Stimulated activated CD8-positive, alpha-beta memory T cell treated with anti-CD3 and anti-CD28 coated beads, Interleukin-15, amount 100 ng/mL, for 4 hours (primary cell): Measurements from ENCODE around the gene SLC35E2B.
A peak's percentile ranks its signal among the peaks of the same experiment; 100 is the strongest.
"Not testable (repeated sequence)": the region's sequence is repeated elsewhere in the genome, so short reads cannot be mapped to it uniquely, and the experiment has no call there.

Experiments
- DNase-seq, 2 donors: peaks; one replicate each; pipeline ENCODE4 v3.0.0-alpha.2; 2020; ENCODE audit warnings: low read depth in 2 of 2

Gene SLC35E2B

GRCh38 chr1:1703796-1704195, 11.2 kb upstream of the SLC35E2B start:
- no peak for DNase-seq

- not testable (repeated sequence) for DNase-seq
Observed at GRCh38 chr1:1702506-1702905, 9.9 kb upstream of the SLC35E2B start.

DNA sequence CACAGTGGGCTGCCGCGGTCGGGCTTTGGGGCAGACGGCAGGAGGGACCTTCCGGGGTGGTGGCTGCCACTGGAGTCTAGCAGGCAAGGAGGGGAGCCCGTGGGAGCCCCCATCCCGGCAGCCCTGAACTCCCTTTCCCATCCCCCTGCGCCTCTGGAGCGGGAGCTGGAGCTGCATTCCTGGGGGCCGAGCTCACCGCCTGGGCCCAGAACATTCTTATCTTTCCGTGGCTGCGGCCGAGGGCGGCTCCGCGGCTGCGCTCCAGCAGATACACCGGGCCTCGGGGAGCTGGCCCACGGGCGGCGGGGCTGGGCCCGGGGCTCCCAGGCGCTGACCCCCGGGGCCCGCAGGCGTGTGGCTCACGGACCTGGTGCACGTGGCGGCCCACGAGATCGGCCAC, 8.0 kb upstream of the SLC35E2B start:
- DNase-seq: not testable (repeated sequence)

GRCh38 chr1:1700067-1700466, 7.5 kb upstream of the SLC35E2B start:
- DNase-seq: not testable (repeated sequence)

- not testable (repeated sequence) for DNase-seq
Observed at GRCh38 chr1:1699061-1699460, 6.5 kb upstream of the SLC35E2B start.

DNA sequence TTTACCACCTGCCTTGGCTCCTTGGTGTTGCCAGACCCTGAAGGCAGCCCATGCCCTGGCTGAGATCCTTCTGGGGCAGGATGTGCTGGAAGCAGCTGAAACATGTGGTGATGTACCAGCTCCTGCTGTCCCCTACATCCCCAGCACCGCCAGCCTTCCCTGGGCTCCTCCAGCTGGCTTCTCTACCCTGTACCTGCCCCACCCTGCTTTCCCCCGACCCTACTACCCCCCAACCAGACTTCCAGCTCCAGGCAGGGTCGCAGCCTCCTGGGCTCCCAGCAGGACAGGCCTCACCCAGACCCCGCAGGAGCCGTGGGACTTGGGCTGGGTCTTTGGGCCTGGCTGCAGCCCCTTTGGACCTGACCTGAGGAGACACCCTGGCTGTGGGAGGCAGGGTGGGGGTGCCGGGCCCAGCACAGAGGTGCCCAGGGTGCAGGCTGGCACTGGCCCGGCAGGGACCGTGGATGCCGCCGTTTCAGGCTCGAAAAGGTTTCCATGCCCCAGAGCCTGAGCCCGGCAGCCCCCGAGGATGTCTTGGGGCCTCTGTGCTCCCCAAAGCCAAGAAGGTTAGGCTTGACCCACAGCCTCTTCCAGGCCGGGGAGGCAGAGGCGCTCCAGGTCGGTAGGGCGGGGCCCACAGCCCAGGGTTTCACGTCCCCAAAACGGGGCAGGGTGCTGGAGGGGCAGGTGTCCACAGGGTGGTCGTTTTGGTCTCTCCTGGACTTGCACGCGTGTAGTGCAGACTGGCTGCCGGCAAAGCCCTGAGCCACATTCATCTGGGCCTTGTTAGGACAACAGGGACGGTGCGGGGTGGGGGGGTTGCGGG, 5.0 kb upstream of the SLC35E2B start:
- DNase-seq: not testable (repeated sequence)

- not testable (repeated sequence) for DNase-seq
Observed at GRCh38 chr1:1696431-1697357, 4.1 kb upstream of the SLC35E2B start.

GRCh38 chr1:1692324-1692713, 276 bp downstream of the SLC35E2B start:
- peak; percentile 62 to 76 for DNase-seq

- DNase-seq: not testable (repeated sequence)
Observed at GRCh38 chr1:1691443-1691842, 1.2 kb downstream of the SLC35E2B start.

GRCh38 chr1:1689526-1689925, 3.1 kb downstream of the SLC35E2B start:
- not testable (repeated sequence) for DNase-seq

DNA sequence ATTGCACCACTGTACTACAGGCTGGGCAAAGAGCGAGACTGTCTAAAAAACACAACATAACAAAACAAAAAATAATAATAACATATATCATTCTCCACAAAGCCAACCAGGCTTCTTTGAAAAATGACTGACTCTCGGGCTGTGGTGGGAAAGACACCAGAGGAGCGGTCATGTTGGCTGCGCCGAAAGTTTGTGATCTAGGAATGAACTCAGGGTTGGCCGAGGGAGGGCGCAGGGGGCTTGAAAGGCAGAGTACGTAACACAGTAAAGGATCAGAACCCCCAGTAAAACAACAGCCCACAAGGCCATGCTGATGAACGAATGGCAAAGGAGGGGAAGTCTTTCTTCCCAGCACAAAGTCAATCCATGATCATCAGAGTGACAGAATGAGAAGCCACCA, 4.7 kb downstream of the SLC35E2B start:
- no peak for DNase-seq

GRCh38 chr1:1684031-1684681, 8.4 kb downstream of the SLC35E2B start:
- no peak for DNase-seq

DNA sequence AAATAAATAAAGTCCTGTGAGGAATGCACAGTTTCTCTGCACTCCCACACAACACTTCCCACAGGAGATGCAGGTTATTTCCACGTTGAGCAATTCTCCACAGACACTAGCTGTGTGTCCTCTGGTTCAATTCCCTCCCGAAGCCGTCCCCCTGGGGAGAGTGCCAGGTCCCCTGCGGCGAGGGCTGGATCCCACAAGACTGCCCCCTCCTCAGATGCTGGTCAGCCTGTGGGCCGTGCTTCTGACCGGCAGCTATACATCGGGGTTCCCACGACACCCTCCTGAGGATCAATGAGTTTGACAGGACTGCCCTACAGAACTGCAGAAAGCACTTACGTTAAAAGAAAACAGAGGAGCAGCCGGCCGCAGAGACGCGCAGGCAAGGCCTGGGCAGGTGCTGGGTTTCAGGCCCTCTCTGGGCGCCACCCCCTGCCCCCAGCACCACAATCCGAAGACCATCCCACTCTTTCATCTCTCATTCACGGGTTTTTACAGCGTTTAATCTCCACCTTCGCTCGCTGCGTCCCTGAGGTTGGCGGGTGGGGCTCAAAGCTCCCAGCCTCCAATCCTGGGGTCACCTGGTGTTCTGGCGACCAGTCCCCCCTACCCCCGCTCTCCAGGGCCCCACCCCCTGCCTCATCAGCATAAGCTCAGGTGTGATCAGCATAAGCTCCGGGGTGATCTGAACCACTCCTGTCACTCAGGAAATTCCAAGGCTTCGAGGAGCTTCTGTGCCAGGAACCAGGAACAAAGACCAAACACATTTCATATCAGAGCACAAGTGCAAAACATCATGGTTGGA, 9.3 kb downstream of the SLC35E2B start:
- DNase-seq: no peak

- no peak for DNase-seq
Observed at GRCh38 chr1:1680912-1681273, 11.7 kb downstream of the SLC35E2B start.

- no peak for DNase-seq
Observed at GRCh38 chr1:1680031-1680911, 12.3 kb downstream of the SLC35E2B start.

DNA sequence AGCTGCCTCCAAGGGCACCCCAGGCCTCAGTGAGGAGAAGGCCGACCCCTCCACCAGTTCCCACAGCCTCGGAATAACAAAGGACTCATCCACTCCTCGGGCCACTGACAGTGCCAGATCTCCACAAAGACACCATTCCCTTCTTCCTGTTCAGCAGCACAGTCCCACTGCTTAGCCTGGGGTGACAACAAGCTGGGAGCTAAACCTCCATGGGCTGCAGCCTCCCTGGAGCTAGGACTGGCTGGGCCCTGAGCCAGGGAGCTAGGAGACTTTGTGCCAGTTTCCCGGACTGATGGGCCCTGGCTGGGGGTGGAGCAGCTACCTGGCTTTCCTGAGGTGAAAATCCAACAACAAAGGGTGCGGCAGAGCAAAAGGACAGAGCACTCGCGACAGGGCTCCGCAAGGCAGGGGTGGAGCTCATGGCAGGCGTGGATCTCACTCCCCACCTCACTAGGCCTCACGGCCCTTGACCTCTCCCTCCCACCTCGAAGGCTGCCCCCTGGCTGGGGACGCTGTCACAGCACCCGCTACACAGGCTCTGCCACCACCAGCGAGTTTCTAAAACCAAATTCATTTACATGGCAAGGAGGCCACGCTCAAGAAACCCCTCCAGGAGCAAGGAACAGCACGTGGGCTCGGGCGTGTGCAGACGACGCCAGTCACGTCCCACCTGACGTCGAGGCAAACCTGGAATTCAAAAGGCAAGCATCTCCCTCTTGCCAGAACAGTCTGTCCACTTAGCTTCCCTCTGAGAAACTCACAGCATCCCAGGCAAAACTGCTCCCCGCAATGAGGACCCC, 13.8 kb downstream of the SLC35E2B start:
- DNase-seq: no peak

- DNase-seq: peak; percentile 14 to 17
Observed at GRCh38 chr1:1677718-1678580, 14.6 kb downstream of the SLC35E2B start.

GRCh38 chr1:1676087-1676486, 16.5 kb downstream of the SLC35E2B start:
- DNase-seq: not testable (repeated sequence)
